Gastrocnemius medialis (tissue), 4 donors: Measurements from ENCODE around the gene TBC1D32. TPM values are rescaled to one million over a fixed set of nuclear protein-coding genes. Genes with fewer than 3 reads are reported as not detected.

Source experiments
- ATAC-seq, 2 donors: fragments of 150-250 bp; one replicate each; pipeline ENCODE4 v1.9.1; 2016
- DNase-seq, 2 donors: peaks; one replicate each; pipeline ENCODE4 v3.0.0-alpha.2; 2019
- H3K27ac ChIP-seq, 4 donors: fragments of 200-600 bp; sonication (generic); 1 replicate in 1 of 4; 2 replicates in 3 of 4; pipeline ENCODE4 v1.5.1; 2016 to 2018; ENCODE audit warnings: mild to moderate bottlenecking in 2 of 4, moderate library complexity in 1 of 4
- H3K27me3 ChIP-seq, 3 donors: fragments of 200-600 bp; sonication (generic) in 2 of 3; 1 replicate in 1 of 3; 2 replicates in 2 of 3; pipeline versions ENCODE4 v1.5.1 to v1.6.0; 2016 to 2019; ENCODE audit warnings: mild to moderate bottlenecking in 1 of 3, moderate library complexity in 1 of 3
- H3K36me3 ChIP-seq, 2 donors: fragments of 200-600 bp; sonication (generic) in 1 of 2; one replicate each; pipeline ENCODE4 v1.5.1; 2017 to 2018
- H3K4me1 ChIP-seq, 2 donors: fragments of 200-600 bp; sonication (generic) in 1 of 2; one replicate each; pipeline ENCODE4 v1.5.1; 2016 to 2017; ENCODE audit warnings: mild to moderate bottlenecking in 2 of 2
- H3K4me3 ChIP-seq, 4 donors: fragments of 200-600 bp; sonication (generic) in 3 of 4; 1 replicate in 1 of 4; 2 replicates in 3 of 4; pipeline ENCODE4 v1.5.1; 2016 to 2019; ENCODE audit warnings: mild to moderate bottlenecking in 2 of 4
- H3K9me3 ChIP-seq, 3 donors: fragments of 200-600 bp; sonication (generic) in 2 of 3; 1 replicate in 1 of 3; 2 replicates in 2 of 3; pipeline ENCODE4 v1.5.1; 2016 to 2019
- POLR2A ChIP-seq, 2 donors: fragments of 450-650 bp; IDR thresholded peaks; one replicate each; pipeline ENCODE4 v1.6.1; 2017; ENCODE audit warnings: antibody characterized with exemption in 2 of 2, mild to moderate bottlenecking in 2 of 2, moderate library complexity in 2 of 2
- in situ Hi-C, 4 donors: fragments of 200-750 bp; cut with MboI; loops; one replicate each; pipeline versions ENCODE4 v1.15.0 to v1.8.0; 2017; ENCODE audit warnings: low sequenced_read_pairs in 4 of 4
- intact Hi-C: fragments of 100-400 bp; cut with DNase I; formaldehyde crosslinking; loops from one replicate; pipeline ENCODE4 v1.15.1; 2023; ENCODE audit warnings: low total_unique reads
- total RNA-seq, 4 donors: library from RNA; depleted of rRNA; stranded (reverse); fragments of >200 nt; gene quantifications; one replicate each; pipeline versions ENCODE4 v1.1.0 to v1.2.3, GENCODE V29; 2016
- TF ChIP-seq, protein P1 (sequence below), 5 experiments: fragments of 450-650 bp in 3 of 5; fragments of 200-600 bp in 2 of 5; sonication (generic) in 2 of 5; IDR thresholded peaks in 4 of 5; conservative IDR thresholded peaks in 1 of 5; 1 replicate in 4 of 5; 2 replicates in 1 of 5; pipeline ENCODE4 v1.5.1; 2016 to 2019; ENCODE audit warnings: antibody characterized with exemption in 5 of 5, mild to moderate bottlenecking in 3 of 5, moderate library complexity in 3 of 5

The TBC1D32 gene
- total RNA-seq, 4 donors from 2014 or later, result 0.07 to 1.2 (median 0.43) TPM

DNA sequence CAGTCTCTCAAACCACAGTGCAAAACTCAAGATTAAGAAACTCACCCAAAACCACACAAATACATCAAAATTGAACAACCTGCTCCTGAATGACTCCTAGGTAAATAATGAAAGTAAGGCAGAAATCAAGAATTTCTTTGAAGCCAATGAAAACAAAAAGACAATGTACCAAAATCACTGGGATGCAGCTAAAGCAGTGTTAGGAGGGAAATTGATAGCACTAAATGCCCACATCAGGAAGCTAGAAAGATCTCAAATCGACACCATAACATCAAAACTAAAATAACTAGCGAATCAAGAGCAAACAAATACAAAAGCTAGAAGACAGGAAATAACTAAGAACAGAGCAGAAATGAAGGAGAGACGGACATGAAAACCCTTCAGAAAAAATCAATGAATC, 70.5 kb downstream of the TBC1D32 start:
- intact Hi-C loops (no loop called here), in situ Hi-C loops (no loop called here)
- Histone ChIP-seq H3K4me1 (no peaks in the 10 kb centered on the region), H3K27ac (no peak overlapping the region), H3K27me3 (no peaks in the 10 kb centered on the region), H3K4me3 (no peak overlapping the region), H3K9me3 (peaks cover 0 to 4% (median 0%) of the 10 kb centered on the region in 3 donors), H3K36me3 (no peaks in the 10 kb centered on the region)
- TF ChIP-seq, protein P1, sequence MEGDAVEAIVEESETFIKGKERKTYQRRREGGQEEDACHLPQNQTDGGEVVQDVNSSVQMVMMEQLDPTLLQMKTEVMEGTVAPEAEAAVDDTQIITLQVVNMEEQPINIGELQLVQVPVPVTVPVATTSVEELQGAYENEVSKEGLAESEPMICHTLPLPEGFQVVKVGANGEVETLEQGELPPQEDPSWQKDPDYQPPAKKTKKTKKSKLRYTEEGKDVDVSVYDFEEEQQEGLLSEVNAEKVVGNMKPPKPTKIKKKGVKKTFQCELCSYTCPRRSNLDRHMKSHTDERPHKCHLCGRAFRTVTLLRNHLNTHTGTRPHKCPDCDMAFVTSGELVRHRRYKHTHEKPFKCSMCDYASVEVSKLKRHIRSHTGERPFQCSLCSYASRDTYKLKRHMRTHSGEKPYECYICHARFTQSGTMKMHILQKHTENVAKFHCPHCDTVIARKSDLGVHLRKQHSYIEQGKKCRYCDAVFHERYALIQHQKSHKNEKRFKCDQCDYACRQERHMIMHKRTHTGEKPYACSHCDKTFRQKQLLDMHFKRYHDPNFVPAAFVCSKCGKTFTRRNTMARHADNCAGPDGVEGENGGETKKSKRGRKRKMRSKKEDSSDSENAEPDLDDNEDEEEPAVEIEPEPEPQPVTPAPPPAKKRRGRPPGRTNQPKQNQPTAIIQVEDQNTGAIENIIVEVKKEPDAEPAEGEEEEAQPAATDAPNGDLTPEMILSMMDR (IDR thresholded peaks at IDR 0.05 in 4 of 5, conservative IDR thresholded peaks at IDR 0.05 in 1 of 5), result no peak
- no peak for TF ChIP-seq POLR2A (IDR thresholded peaks at IDR 0.05)
- no peak for ATAC-seq
- no peak for DNase-seq

DNA sequence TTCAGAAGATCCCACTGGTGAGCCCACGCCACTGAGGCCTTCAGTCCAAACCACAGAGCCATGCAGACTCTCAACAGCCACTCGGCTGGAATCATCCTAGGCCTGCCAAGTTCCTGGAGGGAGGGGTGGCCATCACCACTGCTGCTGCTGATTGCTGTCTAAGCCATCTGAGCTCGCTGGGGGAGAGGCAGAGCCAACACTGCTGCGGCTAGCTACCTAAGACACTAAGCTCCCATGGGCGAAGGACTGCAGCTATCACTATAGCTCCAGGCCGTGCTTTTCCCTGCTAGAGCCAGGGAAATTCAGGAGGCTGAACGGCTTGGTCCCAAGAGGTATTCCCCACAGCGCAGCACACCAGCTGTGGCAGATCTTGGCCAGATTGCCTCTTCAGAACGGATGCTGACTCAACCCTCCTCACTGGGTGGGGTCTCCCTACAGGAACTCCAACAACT, 73.6 kb downstream of the TBC1D32 start:
- TF ChIP-seq, protein P1 (IDR thresholded peaks at IDR 0.05 in 4 of 5, conservative IDR thresholded peaks at IDR 0.05 in 1 of 5), result no peak
- no peak for TF ChIP-seq POLR2A (IDR thresholded peaks at IDR 0.05)
- in situ Hi-C loops, result no loop called here
- H3K27ac ChIP-seq, result no peak overlapping the region

DNA sequence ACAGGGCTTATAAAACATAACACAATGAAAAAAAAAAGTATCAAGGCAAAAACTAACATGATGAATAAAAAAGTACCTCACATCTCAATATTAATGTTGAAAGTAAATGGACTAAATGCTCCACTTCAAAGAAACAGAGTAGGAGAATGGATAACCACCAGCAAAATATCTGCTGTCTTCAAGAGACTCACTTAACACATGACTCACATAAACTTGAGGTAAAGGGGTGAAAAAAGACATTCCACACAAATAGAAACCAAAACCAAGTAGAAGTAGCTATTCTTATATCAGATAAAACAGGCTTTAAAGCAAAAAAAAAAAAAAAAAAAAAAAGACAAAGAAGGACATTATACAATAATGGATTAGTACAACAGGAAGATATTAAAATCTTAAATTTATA, 86.9 kb downstream of the TBC1D32 start:
- H3K27ac ChIP-seq, result no peak overlapping the region
- H3K27me3 ChIP-seq, result no peaks in the 10 kb centered on the region
- no peaks in the 10 kb centered on the region for H3K9me3 ChIP-seq
- H3K4me1 ChIP-seq, result no peaks in the 10 kb centered on the region
- ATAC-seq, result no peak
- in situ Hi-C loops, result no loop called here
- TF ChIP-seq POLR2A (IDR thresholded peaks at IDR 0.05), result no peak
- TF ChIP-seq, protein P1 (IDR thresholded peaks at IDR 0.05 in 4 of 5, conservative IDR thresholded peaks at IDR 0.05 in 1 of 5), result no peak
- no peak for DNase-seq
- H3K4me3 ChIP-seq, result no peak overlapping the region
- no peaks in the 10 kb centered on the region for H3K36me3 ChIP-seq
- intact Hi-C loops, result no loop called here

More for the DNA sequence above, 73.6 kb downstream of the TBC1D32 start:
- no peak overlapping the region for H3K4me3 ChIP-seq
- intact Hi-C loops, result no loop called here
- H3K27me3 ChIP-seq, result no peaks in the 10 kb centered on the region
- peaks cover 0 to 4% (median 0%) of the 10 kb centered on the region in 3 donors for H3K9me3 ChIP-seq
- no peaks in the 10 kb centered on the region for H3K4me1 ChIP-seq
- DNase-seq (no peak), ATAC-seq (no peak)
- no peaks in the 10 kb centered on the region for H3K36me3 ChIP-seq

DNA sequence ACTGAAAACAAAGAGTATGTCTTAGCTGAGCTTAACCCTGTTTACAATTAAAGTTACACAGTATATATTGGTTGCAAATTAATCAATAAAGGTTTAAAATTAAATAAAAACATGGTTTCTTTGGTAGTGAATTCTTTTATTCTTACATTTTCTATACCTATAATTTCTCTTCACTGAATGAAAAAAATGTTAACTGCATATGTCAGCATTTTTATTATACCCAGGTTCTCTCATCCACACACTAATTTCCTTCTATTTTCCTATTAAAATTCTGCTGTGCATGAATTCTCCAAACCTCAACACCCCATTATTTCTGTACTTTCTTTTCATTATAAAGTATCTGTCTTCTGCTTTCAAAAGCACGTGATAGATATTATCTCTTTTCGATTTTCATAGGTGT, 91.9 kb downstream of the TBC1D32 start:
- H3K4me1 ChIP-seq, result no peaks in the 10 kb centered on the region
- ATAC-seq, result no peak
- intact Hi-C loops, result no loop called here
- H3K36me3 ChIP-seq, result no peaks in the 10 kb centered on the region
- DNase-seq, result no peak
- H3K27ac ChIP-seq, result no peak overlapping the region
- in situ Hi-C loops, result no loop called here
- no peaks in the 10 kb centered on the region for H3K27me3 ChIP-seq
- no peak overlapping the region for H3K4me3 ChIP-seq
- TF ChIP-seq, protein P1 (IDR thresholded peaks at IDR 0.05 in 4 of 5, conservative IDR thresholded peaks at IDR 0.05 in 1 of 5), result no peak
- TF ChIP-seq POLR2A (IDR thresholded peaks at IDR 0.05), result no peak
- H3K9me3 ChIP-seq, result no peaks in the 10 kb centered on the region

DNA sequence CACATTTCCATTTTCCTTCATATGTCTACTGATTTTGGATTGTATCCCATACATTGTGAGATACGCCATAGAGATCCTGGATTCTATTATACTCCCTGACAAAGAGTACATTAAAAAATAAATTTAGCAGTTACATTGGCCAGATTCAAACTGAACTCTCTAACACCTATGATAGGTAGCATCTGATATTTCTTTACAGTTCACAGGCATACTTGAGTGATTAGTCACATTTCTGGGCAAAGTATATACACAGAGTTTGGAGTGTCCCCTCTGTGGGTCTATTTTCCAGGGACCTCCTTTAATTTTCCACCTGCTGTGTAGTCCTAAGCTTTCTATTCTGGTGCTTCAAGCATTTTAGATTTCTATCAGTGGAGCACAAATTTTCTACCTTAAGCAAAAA, 96.4 kb downstream of the TBC1D32 start:
- ATAC-seq, result no peak
- in situ Hi-C loops, result no loop called here

More for the DNA sequence above, 96.4 kb downstream of the TBC1D32 start:
- Histone ChIP-seq H3K4me3 (no peak overlapping the region), H3K36me3 (no peaks in the 10 kb centered on the region), H3K27me3 (no peaks in the 10 kb centered on the region), H3K27ac (no peak overlapping the region), H3K9me3 (no peaks in the 10 kb centered on the region), H3K4me1 (no peaks in the 10 kb centered on the region)
- intact Hi-C loops, result no loop called here
- no peak for DNase-seq
- TF ChIP-seq, protein P1 (IDR thresholded peaks at IDR 0.05 in 4 of 5, conservative IDR thresholded peaks at IDR 0.05 in 1 of 5), result no peak
- no peak for TF ChIP-seq POLR2A (IDR thresholded peaks at IDR 0.05)
